Left lung (tissue), 10 donors: ENCODE measurements around the gene TIMD4. TPM values are rescaled to one million over a fixed set of nuclear protein-coding genes. Genes with fewer than 3 reads are reported as not detected.
"Not testable (repeated sequence)": the region's sequence is repeated elsewhere in the genome, so short reads cannot be mapped to it uniquely, and the experiment has no call there.

Source experiments
- ATAC-seq: fragments of 200-7000 bp; cut with Tn5 transposase; one replicate; pipeline ENCODE4 v1.9.1; 2020; ENCODE audit warnings: moderate library complexity
- DNase-seq, 4 donors: peaks; one replicate each; pipeline ENCODE4 v3.0.0-alpha.2; 2013 to 2020
- H3K27ac ChIP-seq, 2 donors: fragments of 200-600 bp; sonication (generic) in 1 of 2; one replicate each; pipeline versions ENCODE4 v1.5.0 to v1.8.0; 2020 to 2021
- H3K27me3 ChIP-seq, 2 donors: fragments of 200-600 bp; sonication (generic) in 1 of 2; one replicate each; pipeline versions ENCODE4 v1.5.0 to v1.8.0; 2020 to 2021
- H3K36me3 ChIP-seq, 2 donors: fragments of 200-600 bp; sonication (generic) in 1 of 2; one replicate each; pipeline versions ENCODE4 v1.5.0 to v1.8.0; 2020 to 2021
- H3K4me1 ChIP-seq, 2 donors: fragments of 200-600 bp; one replicate each; pipeline ENCODE4 v1.8.0; 2021
- H3K4me3 ChIP-seq, 2 donors: fragments of 200-600 bp; sonication (generic) in 1 of 2; one replicate each; pipeline versions ENCODE4 v1.5.0 to v1.8.0; 2020 to 2021; ENCODE audit warnings: mild to moderate bottlenecking in 1 of 2
- H3K9me3 ChIP-seq, 2 donors: fragments of 200-600 bp; sonication (generic) in 1 of 2; one replicate each; pipeline versions ENCODE4 v1.5.0 to v1.8.0; 2020 to 2021
- intact Hi-C, 2 donors: fragments of 100-400 bp; cut with DNase I; formaldehyde crosslinking; loops; one replicate each; pipeline versions ENCODE4 v1.11.2 to v1.14.2; 2022
- polyA plus RNA-seq, 6 donors: library from polyadenylated mRNA; unstranded; fragments of 120-200 nt; gene quantifications; one replicate each; pipeline ENCODE4 v1.2.1, GENCODE V29; 2013; ENCODE audit not compliant: insufficient read length in 6 of 6
- total RNA-seq, 2 donors: library from RNA; stranded (reverse); fragmentation: NEBNext Ultra II Directional; extraction: Animal tissue kit (Norgen Biotek cat#: 25700); gene quantifications; one replicate each; pipeline ENCODE4 v1.2.1, GENCODE V29; 2021
- TF ChIP-seq, protein P1 (sequence below), 2 donors: fragments of 200-600 bp; sonication (generic) in 1 of 2; IDR thresholded peaks; one replicate each; pipeline versions ENCODE4 v1.5.0 to v1.8.0; 2021; ENCODE audit warnings: antibody characterized with exemption in 2 of 2
- donor health status: DM: no; HTN: yes; CAD: no.
- donor health status: DM: no; HTN: no; CAD: no.

TIMD4 gene
- total and polyA plus RNA-seq, 8 donors = 0.25 to 1.2 (median 0.55) TPM; not detected in 2

DNA sequence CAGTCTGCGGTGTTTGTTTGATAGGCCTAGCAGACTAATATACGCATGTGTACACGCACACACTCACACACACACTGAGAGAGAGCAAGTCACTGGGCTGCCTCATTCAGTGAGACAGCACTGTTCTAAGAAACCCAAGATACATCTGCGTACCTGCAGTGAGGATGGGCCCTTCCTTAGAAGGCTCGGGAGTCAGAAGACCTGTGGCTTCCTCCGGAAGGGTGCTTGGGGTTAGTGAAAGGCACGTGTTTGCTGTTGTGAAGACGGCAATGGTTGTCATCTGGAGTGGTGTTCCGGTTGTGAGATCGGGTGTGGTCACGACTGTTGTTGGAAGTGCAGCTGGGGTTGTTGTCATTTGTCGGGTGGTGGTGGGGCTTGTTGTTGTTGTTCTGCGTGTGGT lies 11.7 kb downstream of the TIMD4 start:
- intact Hi-C loops = no loop called here
- no peaks in the 10 kb centered on the region for H3K27me3 ChIP-seq
- no peaks in the 10 kb centered on the region for H3K4me1 ChIP-seq
- ATAC-seq (no peak), DNase-seq (no peak)
- TF ChIP-seq, protein P1, sequence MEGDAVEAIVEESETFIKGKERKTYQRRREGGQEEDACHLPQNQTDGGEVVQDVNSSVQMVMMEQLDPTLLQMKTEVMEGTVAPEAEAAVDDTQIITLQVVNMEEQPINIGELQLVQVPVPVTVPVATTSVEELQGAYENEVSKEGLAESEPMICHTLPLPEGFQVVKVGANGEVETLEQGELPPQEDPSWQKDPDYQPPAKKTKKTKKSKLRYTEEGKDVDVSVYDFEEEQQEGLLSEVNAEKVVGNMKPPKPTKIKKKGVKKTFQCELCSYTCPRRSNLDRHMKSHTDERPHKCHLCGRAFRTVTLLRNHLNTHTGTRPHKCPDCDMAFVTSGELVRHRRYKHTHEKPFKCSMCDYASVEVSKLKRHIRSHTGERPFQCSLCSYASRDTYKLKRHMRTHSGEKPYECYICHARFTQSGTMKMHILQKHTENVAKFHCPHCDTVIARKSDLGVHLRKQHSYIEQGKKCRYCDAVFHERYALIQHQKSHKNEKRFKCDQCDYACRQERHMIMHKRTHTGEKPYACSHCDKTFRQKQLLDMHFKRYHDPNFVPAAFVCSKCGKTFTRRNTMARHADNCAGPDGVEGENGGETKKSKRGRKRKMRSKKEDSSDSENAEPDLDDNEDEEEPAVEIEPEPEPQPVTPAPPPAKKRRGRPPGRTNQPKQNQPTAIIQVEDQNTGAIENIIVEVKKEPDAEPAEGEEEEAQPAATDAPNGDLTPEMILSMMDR (IDR thresholded peaks at IDR 0.05) = no peak
- no peaks in the 10 kb centered on the region for H3K9me3 ChIP-seq
- H3K4me3 ChIP-seq = no peak overlapping the region
- no peak overlapping the region for H3K27ac ChIP-seq
- H3K36me3 ChIP-seq = no peaks in the 10 kb centered on the region

DNA sequence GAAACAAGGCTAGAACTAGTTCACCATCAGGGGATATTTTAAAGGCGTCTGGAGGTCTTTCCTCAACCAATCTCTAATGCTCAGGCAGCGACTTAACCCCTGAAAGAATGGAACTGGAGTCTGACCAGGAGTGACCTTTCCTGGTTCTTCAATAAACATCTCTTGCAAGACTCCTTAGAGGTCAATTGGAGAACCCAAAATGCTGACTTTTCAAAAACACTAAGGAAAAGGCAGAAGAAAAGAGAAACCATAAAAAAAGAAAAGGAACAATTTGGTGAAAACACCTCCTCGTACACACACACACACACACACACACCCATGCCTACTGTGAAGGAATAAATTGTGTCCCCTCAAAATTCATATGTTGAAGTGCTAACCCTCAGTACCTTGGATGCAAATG lies 12.3 kb downstream of the TIMD4 start:
- ATAC-seq = no peak
- no peak for DNase-seq
- intact Hi-C loops = no loop called here
- no peaks in the 10 kb centered on the region for H3K27me3 ChIP-seq
- H3K27ac ChIP-seq = no peak overlapping the region
- no peaks in the 10 kb centered on the region for H3K36me3 ChIP-seq
- no peak overlapping the region for H3K4me3 ChIP-seq
- H3K4me1 ChIP-seq = no peaks in the 10 kb centered on the region
- no peaks in the 10 kb centered on the region for H3K9me3 ChIP-seq
- TF ChIP-seq, protein P1 (IDR thresholded peaks at IDR 0.05) = no peak

- H3K36me3 ChIP-seq = no peaks in the 10 kb centered on the region
- no peaks in the 10 kb centered on the region for H3K4me1 ChIP-seq
- intact Hi-C loops = no loop called here
- H3K27ac ChIP-seq = no peak overlapping the region
- TF ChIP-seq, protein P1 (IDR thresholded peaks at IDR 0.05) = no peak
- no peak for DNase-seq
- no peak for ATAC-seq
- no peak overlapping the region for H3K4me3 ChIP-seq
- H3K27me3 ChIP-seq = no peaks in the 10 kb centered on the region
- H3K9me3 ChIP-seq = no peaks in the 10 kb centered on the region
Measured at GRCh38 chr5:156949424-156949823, 13.6 kb downstream of the TIMD4 start.

- Histone ChIP-seq H3K4me3 (no peak overlapping the region), H3K36me3 (no peaks in the 10 kb centered on the region), H3K4me1 (no peaks in the 10 kb centered on the region), H3K27ac (no peak overlapping the region), H3K27me3 (no peaks in the 10 kb centered on the region), H3K9me3 (no peaks in the 10 kb centered on the region)
- TF ChIP-seq, protein P1 (IDR thresholded peaks at IDR 0.05) = no peak
- DNase-seq (no peak), ATAC-seq (no peak)
- intact Hi-C loops = no loop called here
Measured at GRCh38 chr5:156947925-156948324, 15.1 kb downstream of the TIMD4 start.

- TF ChIP-seq, protein P1 (IDR thresholded peaks at IDR 0.05) = no peak
- no peaks in the 10 kb centered on the region for H3K27me3 ChIP-seq
- no peak for DNase-seq
Measured at GRCh38 chr5:156942064-156942463, 21.0 kb downstream of the TIMD4 start.

DNA sequence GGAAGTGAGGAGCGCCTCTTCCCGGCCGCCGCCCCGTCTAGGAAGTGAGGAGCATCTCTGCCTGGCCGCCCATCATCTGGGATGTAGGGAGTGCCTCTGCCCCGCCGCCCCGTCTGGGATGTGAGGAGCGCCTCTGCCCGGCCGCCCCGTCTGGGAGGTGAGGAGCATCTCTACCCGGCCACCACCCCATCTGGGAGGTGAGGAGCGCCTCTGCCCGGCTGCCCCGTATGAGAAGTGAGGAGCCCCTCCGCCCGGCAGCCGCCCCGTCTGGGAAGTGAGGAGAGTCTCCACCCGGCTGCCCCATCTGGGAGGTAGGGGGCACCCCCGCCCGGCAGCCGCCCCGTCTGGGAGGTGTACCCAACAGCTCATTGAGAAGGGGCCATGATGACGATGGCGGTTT lies 22.6 kb downstream of the TIMD4 start:
- H3K36me3 ChIP-seq, DNase-seq, ATAC-seq, H3K27me3 ChIP-seq, H3K4me1 ChIP-seq, H3K4me3 ChIP-seq, H3K27ac ChIP-seq, intact Hi-C loops, H3K9me3 ChIP-seq: not testable (repeated sequence)

More at GRCh38 chr5:156942064-156942463, 21.0 kb downstream of the TIMD4 start:
- no peak overlapping the region for H3K27ac ChIP-seq
- no peaks in the 10 kb centered on the region for H3K36me3 ChIP-seq
- ATAC-seq = no peak
- H3K9me3 ChIP-seq = no peaks in the 10 kb centered on the region
- no peak overlapping the region for H3K4me3 ChIP-seq
- intact Hi-C loops = no loop called here
- H3K4me1 ChIP-seq = no peaks in the 10 kb centered on the region
